Choroid plexus epithelial cell (primary cell): ENCODE data around the gene ELFN1.

Source experiments
- DNase-seq: peaks from one replicate; pipeline ENCODE4 v3.0.0-alpha.2; 2010; ENCODE audit warnings: low read depth
- H3K4me3 ChIP-seq: 2 replicates; pipeline ENCODE4 v1.5.1; 2011; ENCODE audit warnings: low read depth, mild to moderate bottlenecking, control low read depth, low read length, moderate library complexity
- CTCF ChIP-seq: conservative IDR thresholded peaks from 2 replicates; pipeline ENCODE4 v1.5.1; 2011; ENCODE audit warnings: low read depth, mild to moderate bottlenecking, control low read depth, inconsistent platforms, low read length, moderate library complexity

Gene ELFN1

GRCh38 chr7:1626769-1627168 lies 43.3 kb upstream of the ELFN1 start:
- no peak for DNase-seq
- no peak for TF ChIP-seq CTCF
- H3K4me3 ChIP-seq: no peak overlapping the region

DNA sequence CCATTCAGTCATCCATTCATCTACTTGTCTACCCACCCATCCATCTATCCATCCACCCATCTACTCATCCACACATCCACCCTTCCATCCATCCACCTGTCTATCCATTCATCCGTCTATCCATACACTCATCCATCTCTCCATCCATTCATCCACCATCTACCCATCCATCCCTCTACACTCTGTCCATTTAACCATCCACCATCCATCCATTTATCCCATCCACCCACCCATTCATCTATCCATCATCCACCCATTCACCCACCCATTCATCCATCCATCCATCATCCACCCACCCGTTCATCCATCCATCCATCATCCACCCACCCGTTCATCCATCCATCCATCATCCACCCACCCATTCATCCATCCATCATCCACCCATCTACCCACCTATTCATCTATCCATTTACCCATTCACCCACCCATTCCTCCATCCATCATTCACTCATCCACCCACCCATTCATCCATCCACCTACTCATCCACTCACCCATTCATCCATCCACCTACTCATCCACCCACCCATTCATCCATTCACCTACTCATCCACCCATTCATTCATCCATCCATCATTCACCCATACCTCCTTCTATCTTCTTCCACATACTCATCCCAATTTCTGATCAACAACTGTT lies 39.3 kb upstream of the ELFN1 start:
- no peak overlapping the region for H3K4me3 ChIP-seq
- DNase-seq: no peak
- no peak for TF ChIP-seq CTCF

DNA sequence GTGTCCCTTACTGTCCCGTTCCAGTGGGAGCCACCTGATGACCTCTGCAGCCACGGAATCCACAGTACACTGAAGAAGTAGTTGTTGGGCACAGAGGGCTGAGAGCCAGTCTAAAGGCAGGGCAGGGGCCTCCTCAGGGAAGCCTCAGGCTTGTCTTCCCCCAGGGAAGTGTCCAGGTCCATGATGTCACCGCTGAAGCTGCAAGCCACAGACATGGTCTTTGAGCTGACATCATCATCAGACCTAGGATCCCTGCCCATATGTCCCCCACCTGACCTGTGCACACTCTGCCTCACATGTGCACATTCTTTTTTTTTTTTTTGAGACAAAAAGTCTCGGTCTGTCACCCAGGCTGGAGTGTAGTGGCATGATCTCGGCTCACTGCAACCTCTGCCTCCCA lies 38.4 kb upstream of the ELFN1 start:
- no peak for TF ChIP-seq CTCF
- no peak overlapping the region for H3K4me3 ChIP-seq
- no peak for DNase-seq

DNA sequence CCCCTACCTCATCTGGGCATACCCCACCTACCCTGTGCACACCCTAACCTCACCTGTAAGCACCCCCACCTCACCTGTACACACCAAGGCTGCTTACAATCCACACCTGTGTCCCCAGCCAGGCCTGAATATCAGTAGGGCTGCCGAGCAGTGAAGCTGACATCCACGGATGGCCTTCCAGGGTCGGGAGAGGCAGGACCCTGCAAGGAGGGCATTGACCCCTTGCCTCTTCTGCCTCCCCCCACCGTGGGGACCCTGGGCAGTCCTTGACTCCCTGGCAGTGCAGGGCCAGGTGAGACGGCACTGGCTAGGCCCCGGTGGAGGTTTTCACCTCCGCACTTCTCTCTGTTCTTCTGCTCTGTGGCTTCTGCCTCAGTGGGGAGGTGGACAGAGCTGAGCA lies 37.6 kb upstream of the ELFN1 start:
- DNase-seq: no peak
- no peak for TF ChIP-seq CTCF
- no peak overlapping the region for H3K4me3 ChIP-seq

DNA sequence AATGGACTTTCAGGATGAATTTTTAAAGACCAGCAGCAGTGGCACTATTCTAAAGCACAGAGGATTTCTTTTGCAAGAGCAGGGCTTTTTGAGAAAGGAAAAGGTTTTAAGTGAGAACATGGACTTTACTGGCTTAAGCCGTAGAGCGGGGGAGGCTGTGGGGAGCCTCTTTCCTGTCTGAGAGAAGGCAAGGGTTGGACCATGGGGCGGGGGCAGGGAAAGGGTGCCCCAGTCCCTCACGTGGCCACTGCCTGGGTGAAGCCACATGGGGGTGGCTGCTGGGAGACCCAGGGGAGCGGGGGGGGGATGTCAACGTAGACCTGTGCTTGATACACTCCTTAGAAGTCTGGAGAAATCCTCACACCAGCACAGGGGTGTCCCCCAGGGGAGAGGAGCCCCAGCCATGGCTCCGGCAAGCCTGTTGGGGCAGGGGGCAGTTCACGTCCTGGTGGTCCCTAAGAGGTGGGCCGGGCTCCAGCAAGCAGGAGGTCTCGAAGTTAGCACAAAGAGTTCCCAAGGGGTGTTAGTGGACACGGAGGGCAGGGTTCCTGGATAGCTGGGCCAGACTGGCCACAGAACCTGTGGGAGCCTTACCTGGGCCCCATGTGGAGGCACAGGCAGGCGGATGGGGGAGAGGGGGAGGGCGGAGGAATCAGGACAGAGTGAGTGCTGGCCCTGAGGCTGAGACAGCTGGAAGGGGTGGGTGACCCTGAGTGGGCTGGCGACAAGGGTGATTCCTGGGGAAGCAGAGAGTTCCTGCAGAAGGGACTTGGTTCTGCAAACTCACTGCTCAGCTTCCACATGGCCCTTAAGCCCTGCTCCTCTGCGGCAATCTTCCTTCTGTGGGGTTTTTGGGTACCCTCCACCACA lies 36.9 kb upstream of the ELFN1 start:
- TF ChIP-seq CTCF: no peak
- H3K4me3 ChIP-seq: no peak overlapping the region
- DNase-seq: no peak

DNA sequence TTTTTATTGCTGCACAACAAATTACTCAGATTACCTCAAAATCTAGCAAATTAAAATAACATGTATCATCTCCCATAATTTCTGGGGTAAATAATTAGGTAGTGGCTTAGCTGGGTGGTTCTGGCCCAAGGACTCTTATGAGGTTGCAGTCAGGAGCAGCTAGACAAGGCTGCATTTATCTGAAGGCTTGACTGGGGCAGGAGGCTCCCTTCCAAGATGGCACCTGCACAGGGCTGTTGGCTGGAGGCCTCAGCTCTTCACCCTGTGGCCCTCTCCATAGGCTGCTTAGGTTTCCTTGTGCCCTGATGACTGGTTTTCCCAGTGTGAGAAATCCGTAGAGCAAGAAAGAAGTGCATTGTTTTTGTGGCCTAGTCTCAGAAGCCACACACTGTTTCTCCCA lies 34.7 kb upstream of the ELFN1 start:
- TF ChIP-seq CTCF: no peak
- no peak for DNase-seq
- no peak overlapping the region for H3K4me3 ChIP-seq
